GM18507 (cell line): ENCODE data around the gene DNAJC1.

ENCODE experiments used
- DNase-seq: peaks from one replicate; pipeline ENCODE4 v3.0.0; 2011; ENCODE audit warnings: low read depth; ENCODE audit not compliant: insufficient read length; ENCODE audit errors: extremely low spot score
- FAIRE-seq: peaks from 2 replicates; lab custom pipeline; 2011; peaks lifted over from hg19 to GRCh38; lab: Jason Lieb, UNC

Gene DNAJC1

GRCh38 chr10:21751341-21752310 is 251.9 kb downstream of the DNAJC1 start:
- no peak for DNase-seq
- FAIRE-seq, result no peak

GRCh38 chr10:21750424-21750823 is 253.1 kb downstream of the DNAJC1 start:
- FAIRE-seq, result no peak
- DNase-seq, result no peak

GRCh38 chr10:21749788-21750187 is 253.7 kb downstream of the DNAJC1 start:
- DNase-seq (no peak), FAIRE-seq (no peak)

GRCh38 chr10:21747809-21748208 is 255.7 kb downstream of the DNAJC1 start:
- DNase-seq, result no peak
- FAIRE-seq, result no peak

- FAIRE-seq (no peak), DNase-seq (no peak)
Measured at GRCh38 chr10:21746118-21746517, 257.4 kb downstream of the DNAJC1 start.

GRCh38 chr10:21744223-21744622 is 259.3 kb downstream of the DNAJC1 start:
- no peak for FAIRE-seq
- no peak for DNase-seq

- no peak for DNase-seq
- FAIRE-seq, result no peak
Measured at GRCh38 chr10:21742740-21743412, 260.7 kb downstream of the DNAJC1 start.

GRCh38 chr10:21740989-21741388 is 262.5 kb downstream of the DNAJC1 start:
- DNase-seq, result no peak
- no peak for FAIRE-seq

GRCh38 chr10:21737106-21737505 is 266.4 kb downstream of the DNAJC1 start:
- FAIRE-seq (no peak), DNase-seq (no peak)

GRCh38 chr10:21733710-21734109 is 269.8 kb downstream of the DNAJC1 start:
- no peak for FAIRE-seq
- no peak for DNase-seq

GRCh38 chr10:21732067-21732772 is 271.3 kb downstream of the DNAJC1 start:
- FAIRE-seq (peak; percentile 62), DNase-seq (no peak)

- no peak for FAIRE-seq
- DNase-seq, result no peak
Measured at GRCh38 chr10:21728618-21729017, 274.9 kb downstream of the DNAJC1 start.

- DNase-seq, result no peak
- FAIRE-seq, result no peak
Measured at GRCh38 chr10:21727452-21728168, 275.9 kb downstream of the DNAJC1 start.

GRCh38 chr10:21726601-21727225 is 276.8 kb downstream of the DNAJC1 start:
- no peak for FAIRE-seq
- DNase-seq, result no peak

- FAIRE-seq, result peak; percentile 95
- DNase-seq, result peak; percentile 35
Measured at GRCh38 chr10:21724687-21725367, 278.7 kb downstream of the DNAJC1 start.

- DNase-seq (no peak), FAIRE-seq (no peak)
Measured at GRCh38 chr10:21724020-21724589, 279.4 kb downstream of the DNAJC1 start.

- FAIRE-seq, result no peak
- no peak for DNase-seq
Measured at GRCh38 chr10:21722209-21722608, 281.3 kb downstream of the DNAJC1 start.

- no peak for DNase-seq
- peak; percentile 38 for FAIRE-seq
Measured at GRCh38 chr10:21721000-21721665, 282.4 kb downstream of the DNAJC1 start.
